DMS 273 (cell line): ENCODE results near the gene PLA2G1B.
"Not testable (repeated sequence)": the region's sequence is repeated elsewhere in the genome, so short reads cannot be mapped to it uniquely, and the experiment has no call there.

Experiments used
- DNase-seq: peaks from one replicate; lab custom pipeline; 2025; ENCODE audit not compliant: unreplicated experiment; lab: John Stamatoyannopoulos, UW

The PLA2G1B gene

DNA sequence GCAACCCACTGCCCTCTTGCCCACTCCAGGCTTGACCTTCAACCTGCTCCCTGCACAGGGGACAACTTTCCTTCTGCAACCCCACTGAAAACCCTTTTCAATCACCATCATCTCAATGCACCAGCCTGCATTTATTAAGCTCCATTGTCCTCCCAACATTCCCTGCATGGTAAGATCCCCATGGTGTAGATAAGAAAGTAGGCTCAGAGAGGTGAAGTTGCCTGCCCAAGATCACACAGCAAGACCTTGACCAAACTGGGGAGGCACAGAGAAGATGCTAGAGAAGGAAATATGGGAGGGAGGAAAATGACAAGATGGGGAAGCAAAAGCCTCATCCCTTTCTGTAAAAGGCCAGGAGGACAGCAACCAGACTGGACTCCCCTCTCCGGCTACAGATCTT is 31.5 kb upstream of the PLA2G1B start:
- DNase-seq, result no peak

- DNase-seq, result peak; percentile 32
Measured at GRCh38 chr12:120358412-120359100, 31.0 kb upstream of the PLA2G1B start.

GRCh38 chr12:120357104-120357503 is 29.5 kb upstream of the PLA2G1B start:
- DNase-seq, result no peak

DNA sequence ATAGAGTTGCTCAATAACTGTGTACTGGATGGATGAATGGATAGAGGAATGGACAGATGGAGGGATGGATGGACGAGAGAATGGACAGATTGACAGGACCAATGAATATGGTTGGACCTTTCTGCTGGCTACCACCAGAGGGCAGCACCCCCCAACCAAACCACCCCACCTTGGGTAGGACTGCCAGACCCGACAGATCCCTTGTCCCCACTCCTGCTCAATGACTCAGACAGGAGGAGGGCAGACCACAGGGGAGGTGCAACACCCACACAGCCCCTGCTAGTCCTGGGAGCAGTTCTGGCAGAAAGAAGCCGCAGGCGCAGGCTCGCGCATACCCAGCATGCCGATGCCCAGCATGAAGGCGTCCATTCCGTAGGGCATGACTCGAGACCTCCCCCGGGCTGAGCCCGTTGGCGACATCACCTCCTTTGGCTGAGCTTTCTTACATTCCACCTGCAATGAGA is 29.0 kb upstream of the PLA2G1B start:
- peak; percentile 75 for DNase-seq

- DNase-seq, result no peak
Measured at GRCh38 chr12:120353556-120354317, 26.2 kb upstream of the PLA2G1B start.

DNA sequence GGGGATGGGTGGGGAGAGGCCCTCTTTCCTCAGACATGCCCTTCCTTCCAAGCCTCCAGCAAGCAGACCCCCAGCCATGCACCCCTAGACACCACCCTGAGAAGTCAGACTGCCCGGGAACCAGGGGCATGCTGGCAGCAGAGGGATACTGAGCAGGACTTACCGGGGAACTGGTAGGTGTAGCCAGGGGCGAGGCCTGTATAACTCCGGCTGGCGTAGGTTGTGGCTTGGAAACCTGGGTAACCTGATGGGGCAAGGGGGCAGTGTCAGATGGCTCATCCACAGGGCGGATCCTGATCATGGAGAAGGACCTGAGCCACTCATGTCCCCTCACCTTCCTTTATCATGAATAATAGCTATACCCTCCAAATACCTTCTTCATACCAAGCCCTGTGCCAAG is 25.6 kb upstream of the PLA2G1B start:
- no peak for DNase-seq

GRCh38 chr12:120352117-120352516 is 24.5 kb upstream of the PLA2G1B start:
- no peak for DNase-seq

- DNase-seq, result peak; percentile 21
Measured at GRCh38 chr12:120350576-120351350, 23.2 kb upstream of the PLA2G1B start.

- DNase-seq, result no peak
Measured at GRCh38 chr12:120347766-120348165, 20.2 kb upstream of the PLA2G1B start.

DNA sequence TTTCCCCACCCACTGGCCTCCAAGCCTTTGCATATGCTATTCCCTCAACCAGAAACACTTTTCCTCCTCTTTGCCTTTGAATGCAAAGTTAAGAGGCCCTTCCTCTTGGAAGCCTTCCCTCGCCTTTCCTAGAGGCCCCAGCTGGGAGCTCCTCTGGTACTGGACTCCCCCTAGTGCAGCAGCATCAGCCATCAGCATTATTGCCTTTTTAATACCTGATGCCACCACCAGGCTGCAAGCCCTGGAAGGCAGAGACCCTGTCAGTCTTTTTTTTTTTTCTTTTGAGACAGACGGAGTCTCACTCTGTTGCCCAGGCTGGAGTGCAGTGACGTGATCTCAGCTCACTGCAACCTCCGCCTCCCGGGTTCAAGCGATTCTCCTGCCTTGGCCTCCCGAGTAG is 19.1 kb upstream of the PLA2G1B start:
- DNase-seq, result peak; percentile 43

- DNase-seq, result no peak
Measured at GRCh38 chr12:120346031-120346430, 18.5 kb upstream of the PLA2G1B start.

GRCh38 chr12:120343692-120344091 is 16.1 kb upstream of the PLA2G1B start:
- DNase-seq, result no peak

- no peak for DNase-seq
Measured at GRCh38 chr12:120343039-120343537, 15.5 kb upstream of the PLA2G1B start.

DNA sequence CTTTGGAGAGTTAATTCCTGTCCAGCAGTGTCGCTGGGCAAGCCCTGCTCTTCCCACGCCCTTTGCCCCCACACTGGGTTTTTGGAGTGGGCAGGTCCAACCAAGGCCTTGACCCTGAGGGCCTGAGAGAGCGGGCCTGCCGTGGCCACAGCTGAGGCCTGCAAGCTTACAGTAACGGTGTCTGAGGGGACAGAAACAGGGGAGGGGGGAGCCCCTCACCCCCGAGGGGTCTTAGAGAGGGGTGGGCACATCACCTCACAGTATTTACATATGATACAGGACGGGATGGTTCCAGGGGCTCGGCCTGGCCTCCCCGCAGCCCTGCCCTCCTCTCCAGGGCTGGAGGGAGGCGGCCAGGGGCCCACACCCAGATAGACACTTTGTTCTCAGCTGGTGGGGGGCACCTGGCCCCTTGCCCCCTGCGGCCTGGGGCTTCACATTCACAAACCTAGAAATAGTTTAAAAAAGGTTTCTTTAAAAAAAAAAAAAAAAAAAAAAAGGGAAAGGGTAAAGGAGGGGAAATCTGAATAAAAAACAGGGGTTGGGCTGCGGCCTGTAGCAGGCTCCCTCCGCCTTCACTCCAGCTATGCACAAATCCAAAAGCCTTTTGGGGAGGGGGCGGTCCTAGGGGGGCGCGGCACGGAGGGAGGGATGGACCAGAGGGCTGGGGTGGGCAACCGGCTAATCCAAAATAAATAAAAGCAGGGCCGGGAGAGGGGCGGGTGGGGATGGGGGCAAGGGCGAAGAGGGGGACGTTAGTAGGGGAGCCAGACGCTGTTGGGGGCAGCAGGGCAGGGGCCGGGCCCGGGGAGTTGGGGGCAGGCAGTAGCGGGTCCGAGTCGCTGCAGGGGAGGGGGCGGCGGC is 14.8 kb upstream of the PLA2G1B start:
- no peak for DNase-seq

DNA sequence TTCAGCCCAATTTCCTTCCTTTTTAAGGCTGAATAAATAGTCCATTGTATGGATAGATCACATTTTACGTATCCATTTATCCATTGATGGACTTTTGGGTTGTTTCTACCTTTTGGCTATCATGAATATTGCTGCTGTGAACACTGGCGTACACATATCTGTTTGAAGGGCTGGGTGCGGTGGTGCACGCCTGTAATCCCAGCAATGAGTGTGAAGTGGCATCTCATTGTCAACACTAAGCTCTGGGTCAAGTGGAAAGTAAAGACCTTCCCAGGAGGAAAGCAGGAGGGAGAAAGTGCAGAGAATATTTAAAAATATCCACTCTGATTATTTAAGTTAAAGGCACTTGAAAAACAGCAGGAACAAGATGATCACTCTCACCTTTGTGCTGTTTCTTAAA is 11.7 kb upstream of the PLA2G1B start:
- DNase-seq, result no peak

DNA sequence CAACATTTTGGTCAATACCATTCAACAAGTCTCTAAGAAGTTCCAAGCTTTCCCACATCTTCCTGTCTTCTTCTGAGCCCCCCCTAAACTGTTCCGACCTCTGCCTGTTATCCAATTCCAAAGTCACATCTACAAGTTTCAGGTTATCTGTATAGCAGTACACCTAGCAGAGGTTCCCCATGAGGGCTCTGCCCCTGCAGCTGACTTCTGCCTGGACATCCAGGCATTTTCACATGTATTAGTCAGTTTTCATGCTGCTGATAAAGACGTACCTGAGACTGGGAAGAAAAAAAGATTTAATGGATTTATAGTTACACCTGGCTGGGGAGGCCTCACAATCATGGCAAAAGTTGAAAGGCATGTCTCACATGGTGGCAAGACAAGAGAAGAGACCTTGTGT is 10.2 kb upstream of the PLA2G1B start:
- DNase-seq, result peak; percentile 11

- DNase-seq, result not testable (repeated sequence)
Measured at GRCh38 chr12:120336392-120336791, 8.8 kb upstream of the PLA2G1B start.

DNA sequence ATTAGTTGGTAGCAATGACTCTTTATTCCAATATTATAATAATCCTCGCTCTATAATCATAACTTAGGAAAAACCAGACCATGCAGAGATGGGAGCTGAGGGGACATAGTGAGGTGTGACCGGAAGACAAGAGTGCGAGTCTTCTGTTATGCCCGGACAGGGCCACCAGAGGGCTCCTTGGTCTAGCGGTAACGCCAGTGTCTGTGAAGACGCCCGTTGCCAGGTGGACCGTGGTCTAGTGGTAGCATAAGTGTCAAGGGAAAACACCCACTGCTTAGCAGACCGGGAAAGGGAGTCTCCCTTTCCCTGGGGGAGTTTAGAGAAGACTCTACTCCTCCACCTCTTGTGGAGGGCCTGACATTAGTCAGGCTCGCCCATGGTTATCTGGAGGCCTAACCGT is 7.9 kb upstream of the PLA2G1B start:
- DNase-seq, result peak; percentile 66

GRCh38 chr12:120332523-120332922 is 4.9 kb upstream of the PLA2G1B start:
- DNase-seq, result no peak

GRCh38 chr12:120332041-120332440 is 4.5 kb upstream of the PLA2G1B start:
- DNase-seq, result no peak

DNA sequence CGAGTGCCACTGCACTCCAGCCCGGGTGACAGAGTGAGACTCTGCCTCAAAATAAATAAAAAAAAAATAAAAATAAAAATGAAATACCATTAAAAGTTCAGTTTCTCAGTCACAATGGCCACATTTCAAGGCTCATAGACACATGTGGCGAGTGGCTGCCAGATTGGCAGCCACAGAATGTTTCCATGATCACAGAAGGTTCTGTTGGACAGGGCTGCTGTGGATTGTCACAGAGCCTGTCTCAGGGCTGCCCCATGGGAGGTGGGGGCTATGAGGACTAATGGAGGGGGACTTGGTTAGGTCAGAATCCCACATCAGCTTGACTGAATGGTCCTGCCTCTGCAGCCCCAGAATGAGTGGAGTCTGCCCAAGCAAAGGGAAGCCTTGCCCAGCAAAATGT is 3.8 kb upstream of the PLA2G1B start:
- no peak for DNase-seq
